OCI-M1 (cell line): ENCODE results near the gene SAP25.

Experiments
- DNase-seq: peaks from one replicate; lab custom pipeline; 2025; lab: John Stamatoyannopoulos, UW

Gene SAP25

GRCh38 chr7:100573691-100574361 is at the start of gene SAP25:
SAP25 (minus strand) TSS chr7:100573900; CDS start chr7:100573742, 158 bp downstream.
- DNase-seq = no peak

GRCh38 chr7:100621554-100621953 is 47.9 kb upstream of the SAP25 start:
- no peak for DNase-seq

GRCh38 chr7:100620804-100621203 is 47.1 kb upstream of the SAP25 start:
- DNase-seq = no peak

DNA sequence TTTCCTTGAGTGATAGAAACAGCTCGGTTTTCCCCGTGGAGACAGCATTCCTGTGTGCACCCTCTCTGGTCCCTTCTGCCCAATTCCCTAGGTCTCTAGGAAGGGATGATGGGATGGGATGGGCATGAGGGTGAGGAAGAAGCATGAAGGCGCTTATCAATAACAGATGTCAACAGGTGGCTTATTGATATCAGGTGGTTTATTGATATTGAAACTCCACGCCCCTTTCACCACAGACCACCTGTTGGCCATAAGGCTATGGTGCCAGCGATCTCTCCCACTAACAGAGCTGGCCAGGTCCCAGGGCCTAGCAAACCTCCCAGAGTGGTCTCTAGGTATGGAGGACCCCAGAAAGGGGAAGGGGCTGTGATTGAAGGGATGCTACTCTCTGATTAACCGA is 46.5 kb upstream of the SAP25 start:
- no peak for DNase-seq

DNA sequence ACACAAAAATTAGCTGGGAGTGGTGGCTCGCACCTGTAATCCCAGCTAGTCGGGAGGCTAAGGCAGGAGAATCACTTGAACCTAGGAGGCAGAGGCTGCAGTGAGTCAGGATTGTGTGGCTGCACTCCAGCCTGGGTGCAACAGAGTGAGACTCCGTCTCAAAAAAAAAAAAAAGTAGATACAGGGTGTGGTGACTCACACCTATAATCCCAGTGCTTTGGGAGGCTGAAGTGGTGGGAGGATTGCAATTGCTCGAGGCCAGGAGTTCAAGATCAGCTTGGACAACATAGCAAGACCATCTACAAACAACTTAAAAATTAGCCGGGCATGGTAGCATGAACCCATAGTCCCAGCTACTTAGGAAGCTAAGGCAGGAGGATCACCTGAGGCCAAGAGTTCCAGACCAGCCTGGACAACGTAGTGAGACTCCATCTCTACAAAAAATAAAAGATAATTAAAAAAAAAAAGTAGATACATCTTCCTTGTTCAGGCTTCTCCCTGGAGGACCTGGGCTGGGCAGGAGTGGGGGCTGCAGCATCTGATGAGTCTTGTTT is 40.7 kb upstream of the SAP25 start:
- no peak for DNase-seq

GRCh38 chr7:100613412-100614175 is 39.9 kb upstream of the SAP25 start:
- DNase-seq = no peak

GRCh38 chr7:100612730-100613390 is 39.2 kb upstream of the SAP25 start:
- DNase-seq = peak; percentile 65

GRCh38 chr7:100611983-100612729 is 38.5 kb upstream of the SAP25 start, which contains the start of gene MOSPD3:
MOSPD3 (plus strand) TSS chr7:100612540; CDS start chr7:100612792, 252 bp downstream.
- peak; percentile 100 for DNase-seq

DNA sequence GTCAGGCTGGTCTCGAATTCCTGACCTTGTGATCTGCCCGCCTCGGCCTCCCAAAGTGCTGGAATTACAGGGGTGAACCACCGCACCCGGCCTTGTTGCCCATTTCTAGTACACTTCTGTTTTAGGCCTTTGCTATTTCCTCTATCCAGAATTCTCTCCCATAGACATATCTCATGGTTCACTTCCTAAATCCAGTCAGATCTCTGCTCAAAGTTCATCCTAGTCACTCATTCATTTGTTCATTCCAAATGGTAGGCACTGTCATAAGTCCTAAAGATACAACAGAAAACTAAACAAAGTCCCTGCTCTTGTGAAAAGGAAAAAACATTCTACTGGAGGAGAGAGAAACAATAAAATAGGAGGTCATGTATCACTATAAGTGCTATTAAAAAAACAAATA is 36.3 kb upstream of the SAP25 start:
- DNase-seq = no peak

GRCh38 chr7:100607111-100607510 is 33.4 kb upstream of the SAP25 start:
- DNase-seq = no peak

GRCh38 chr7:100606313-100606712 is 32.6 kb upstream of the SAP25 start:
- no peak for DNase-seq

GRCh38 chr7:100604976-100605911 is 31.5 kb upstream of the SAP25 start:
- DNase-seq = no peak

GRCh38 chr7:100604028-100604975 is 30.6 kb upstream of the SAP25 start:
- DNase-seq = peak; percentile 91

GRCh38 chr7:100603726-100604027 is 30.0 kb upstream of the SAP25 start:
- DNase-seq = peak; percentile 70

- no peak for DNase-seq
Measured at GRCh38 chr7:100602889-100603725, 29.4 kb upstream of the SAP25 start.

DNA sequence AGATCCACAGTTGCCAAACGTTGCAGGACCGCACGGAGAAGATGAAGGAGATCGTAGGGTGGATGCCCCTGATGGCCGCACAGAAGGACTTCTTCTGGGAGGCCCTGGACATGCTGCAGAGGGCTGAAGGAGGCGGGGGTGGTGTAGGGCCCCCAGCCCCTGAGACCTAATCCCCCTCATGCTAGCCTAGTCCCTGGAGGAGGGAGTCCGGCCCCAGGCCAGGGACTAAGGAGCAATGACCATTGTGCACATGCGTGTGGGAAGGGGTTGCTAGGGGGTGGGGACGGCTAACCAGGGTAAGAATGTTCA is 27.0 kb upstream of the SAP25 start:
- no peak for DNase-seq

- DNase-seq = no peak
Measured at GRCh38 chr7:100599911-100600729, 26.4 kb upstream of the SAP25 start.

DNA sequence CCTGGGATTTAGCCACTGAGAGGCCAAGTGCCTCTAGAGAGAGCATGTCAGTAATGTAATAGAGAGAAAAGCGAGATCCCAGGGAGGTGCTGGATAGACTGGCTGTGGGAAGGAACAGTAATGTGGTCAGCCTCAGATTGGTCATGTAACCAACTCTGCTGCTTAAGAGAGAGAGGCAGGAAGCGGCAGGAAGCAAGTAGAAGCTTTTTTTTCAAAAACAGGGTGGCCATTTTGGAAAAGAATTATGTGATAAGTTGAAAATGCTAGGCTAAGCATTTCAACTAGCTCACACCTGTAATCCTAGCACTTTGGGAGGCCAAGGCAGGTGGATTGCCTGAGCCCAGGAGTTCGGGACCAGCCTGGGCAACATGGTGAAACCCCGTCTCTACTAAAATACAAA is 24.7 kb upstream of the SAP25 start:
- peak; percentile 37 for DNase-seq
